Fibroblast of lung (primary cell): ENCODE results near the gene LPA. TPM values are rescaled to one million over a fixed set of nuclear protein-coding genes. Genes with fewer than 3 reads are reported as not detected.

Experiments
- DNase-seq, 2 donors: peaks; one replicate each; pipeline versions ENCODE4 v3.0.0 to v3.0.0-alpha.2; 2010; ENCODE audit warnings: low read depth in 2 of 2
- H2AFZ ChIP-seq: 2 replicates; pipeline ENCODE4 v1.5.1; 2012; ENCODE audit warnings: low read length, control low read depth, inconsistent platforms
- H3K27ac ChIP-seq: 2 replicates; pipeline ENCODE4 v1.5.1; 2011; ENCODE audit warnings: low read length, control low read depth; ENCODE audit not compliant: insufficient read depth
- H3K27me3 ChIP-seq: 2 replicates; pipeline ENCODE4 v1.5.1; 2011; ENCODE audit warnings: mild to moderate bottlenecking, low read length; ENCODE audit not compliant: control insufficient read depth, insufficient read depth
- H3K36me3 ChIP-seq: 2 replicates; pipeline ENCODE4 v1.5.1; 2011; ENCODE audit warnings: low read length; ENCODE audit not compliant: control insufficient read depth, insufficient read depth
- H3K4me1 ChIP-seq: 2 replicates; pipeline ENCODE4 v1.5.1; 2011; ENCODE audit warnings: low read length; ENCODE audit not compliant: control insufficient read depth, insufficient read depth; ENCODE audit errors: extremely low read depth
- H3K4me2 ChIP-seq: 2 replicates; pipeline ENCODE4 v1.5.1; 2011; ENCODE audit warnings: low read length, control low read depth; ENCODE audit not compliant: insufficient read depth; ENCODE audit errors: extremely low read depth
- H3K4me3 ChIP-seq, 4 experiments: fragments of 200-600 bp in 1 of 4; sonication (generic) in 1 of 4; replicated peaks in 1 of 4; 2 replicates each; pipeline ENCODE4 v1.5.1; 2011 to 2016; ENCODE audit warnings: low read length in 4 of 4, low read depth in 3 of 4, mild to moderate bottlenecking in 3 of 4, control low read depth in 2 of 4, inconsistent platforms in 1 of 4, mixed read lengths in 1 of 4; ENCODE audit not compliant: insufficient read depth in 1 of 4; ENCODE audit errors: control extremely low read depth in 1 of 4
- H3K79me2 ChIP-seq: 2 replicates; pipeline ENCODE4 v1.5.1; 2012; ENCODE audit warnings: mild to moderate bottlenecking, low read length, inconsistent platforms; ENCODE audit not compliant: control insufficient read depth, insufficient read depth
- H3K9ac ChIP-seq: 2 replicates; pipeline ENCODE4 v1.5.1; 2011; ENCODE audit warnings: mild to moderate bottlenecking, low read length, control low read depth; ENCODE audit not compliant: insufficient read depth
- H3K9me3 ChIP-seq: 2 replicates; pipeline ENCODE4 v1.5.1; 2012; ENCODE audit warnings: low read depth, low read length; ENCODE audit not compliant: control insufficient read depth, insufficient read depth
- H4K20me1 ChIP-seq: 2 replicates; pipeline ENCODE4 v1.5.1; 2011; ENCODE audit warnings: low read length; ENCODE audit not compliant: control insufficient read depth, insufficient read depth; ENCODE audit errors: extremely low read depth
- CTCF ChIP-seq, 2 donors: IDR thresholded peaks in 1 of 2; conservative IDR thresholded peaks in 1 of 2; 1 replicate in 1 of 2; 2 replicates in 1 of 2; pipeline ENCODE4 v1.5.1; 2011 to 2012; ENCODE audit warnings: low read length in 2 of 2, control low read depth in 1 of 2, inconsistent platforms in 1 of 2, low read depth in 1 of 2, mild to moderate bottlenecking in 1 of 2
- EZH2 ChIP-seq: IDR thresholded peaks from 2 replicates; pipeline ENCODE4 v1.5.1; 2012; ENCODE audit warnings: low read length, control low read depth, mild to moderate bottlenecking; ENCODE audit errors: missing control alignments
- polyA plus RNA-seq, 2 donors: library from polyadenylated mRNA; depleted of rRNA in 1 of 2; stranded (reverse) in 1 of 2; unstranded in 1 of 2; fragments of >200 nt; gene quantifications; 2 replicates each; pipeline ENCODE4 v1.2.1, GENCODE V29; 2011 to 2012; ENCODE audit warnings: missing spikeins in 1 of 2
- total RNA-seq: library from RNA; depleted of rRNA; stranded (reverse); fragments of >200 nt; gene quantifications from 2 replicates; pipeline ENCODE4 v1.2.1, GENCODE V29; 2014

The LPA gene
- total and polyA plus RNA-seq, 2 donors (not counting 1 experiment from before 2014, with no cell fraction given): not detected

- no peaks in the 10 kb centered on the region for H3K4me1 ChIP-seq
- no peak overlapping the region for H2AFZ ChIP-seq
- no peak overlapping the region for H3K4me3 ChIP-seq
- H3K9me3 ChIP-seq: no peaks in the 10 kb centered on the region
- no peak overlapping the region for H3K4me2 ChIP-seq
- H3K79me2 ChIP-seq: no peaks in the 10 kb centered on the region
- H4K20me1 ChIP-seq: no peaks in the 10 kb centered on the region
- no peak for TF ChIP-seq EZH2
- no peak for TF ChIP-seq CTCF (conservative IDR thresholded peaks at IDR 0.05 in 1 of 2, IDR thresholded peaks at IDR 0.05 in 1 of 2; ENCODE audit: low read depth in 1 of 2, low read length in 2 of 2)
- no peak overlapping the region for H3K27ac ChIP-seq
- no peaks in the 10 kb centered on the region for H3K27me3 ChIP-seq
- no peak for DNase-seq
- no peak overlapping the region for H3K9ac ChIP-seq
- no peaks in the 10 kb centered on the region for H3K36me3 ChIP-seq
Observed at GRCh38 chr6:160500639-160501038, 163.4 kb downstream of the LPA start.

DNA sequence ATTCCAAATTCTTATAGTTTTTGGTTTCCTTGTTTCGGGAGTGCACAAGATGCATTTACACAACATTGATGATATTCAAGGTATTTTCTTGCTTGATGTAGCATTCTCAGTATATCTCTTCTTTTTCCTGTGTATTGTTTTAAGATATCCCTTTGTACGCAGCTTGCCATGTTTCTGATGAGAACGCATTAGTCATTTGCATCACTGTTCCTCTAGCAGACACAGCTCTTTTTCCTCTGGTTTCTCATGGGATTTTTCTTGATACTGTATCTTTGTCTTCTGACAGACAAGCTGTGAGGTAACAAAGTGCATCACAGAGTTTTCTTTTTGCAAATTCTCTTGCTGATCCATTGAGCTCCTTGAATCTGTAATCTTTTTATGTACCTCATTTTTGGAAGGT, 169.5 kb downstream of the LPA start:
- no peak for DNase-seq
- H3K4me3 ChIP-seq: no peak overlapping the region
- no peak overlapping the region for H3K27ac ChIP-seq
- no peaks in the 10 kb centered on the region for H3K36me3 ChIP-seq
- H2AFZ ChIP-seq: no peak overlapping the region
- TF ChIP-seq CTCF (conservative IDR thresholded peaks at IDR 0.05 in 1 of 2, IDR thresholded peaks at IDR 0.05 in 1 of 2; ENCODE audit: low read depth in 1 of 2, low read length in 2 of 2): no peak
- TF ChIP-seq EZH2: no peak
- no peaks in the 10 kb centered on the region for H3K79me2 ChIP-seq
- H3K27me3 ChIP-seq: no peaks in the 10 kb centered on the region
- H3K9me3 ChIP-seq: no peaks in the 10 kb centered on the region
- no peak overlapping the region for H3K9ac ChIP-seq
- H3K4me1 ChIP-seq: no peaks in the 10 kb centered on the region
- no peaks in the 10 kb centered on the region for H4K20me1 ChIP-seq
- H3K4me2 ChIP-seq: no peak overlapping the region

GRCh38 chr6:160489091-160489490, 175.0 kb downstream of the LPA start:
- H3K9ac ChIP-seq: no peak overlapping the region
- H3K27me3 ChIP-seq: no peaks in the 10 kb centered on the region
- H4K20me1 ChIP-seq: no peaks in the 10 kb centered on the region
- H3K4me1 ChIP-seq: no peaks in the 10 kb centered on the region
- no peaks in the 10 kb centered on the region for H3K79me2 ChIP-seq
- no peak overlapping the region for H3K4me3 ChIP-seq
- no peaks in the 10 kb centered on the region for H3K9me3 ChIP-seq
- no peak for DNase-seq
- H3K27ac ChIP-seq: no peak overlapping the region
- TF ChIP-seq EZH2 (no peak), CTCF (conservative IDR thresholded peaks at IDR 0.05 in 1 of 2, IDR thresholded peaks at IDR 0.05 in 1 of 2; ENCODE audit: low read depth in 1 of 2, low read length in 2 of 2) (no peak)
- H2AFZ ChIP-seq: no peak overlapping the region
- no peak overlapping the region for H3K4me2 ChIP-seq
- H3K36me3 ChIP-seq: no peaks in the 10 kb centered on the region
